ENCODE measurements around the gene LIMD2. TPM values are rescaled to one million over a fixed set of nuclear protein-coding genes. Genes with fewer than 3 reads are reported as not detected.

LIMD2 gene
- total and polyA plus RNA-seq, 9 donors: 1.5 to 13.2 (median 9.0) TPM

- DNase-seq: no peak
- H3K27me3 ChIP-seq: no peaks in the 10 kb centered on the region
- no peak for TF ChIP-seq CTCF (IDR thresholded peaks at IDR 0.05)
- TF ChIP-seq POLR2A (IDR thresholded peaks at IDR 0.05): no peak
- TF ChIP-seq EP300 (IDR thresholded peaks at IDR 0.05): no peak
- H3K4me3 ChIP-seq: no peak overlapping the region
- H3K9me3 ChIP-seq: no peaks in the 10 kb centered on the region
- no peak overlapping the region for H3K27ac ChIP-seq
- WGBS, 3 donors: 84 to 89% (median 88%) methylated on average over 7 of the region's 7 CpGs
- H3K36me3 ChIP-seq: no peaks in the 10 kb centered on the region
- H3K4me1 ChIP-seq (ENCODE audit: insufficient read depth): no peaks in the 10 kb centered on the region
- intact Hi-C loops (cut with DNase I): no loop called here
Measured at GRCh38 chr17:63706336-63707082, 6.6 kb upstream of the LIMD2 start.

- Histone ChIP-seq H3K9me3 (no peaks in the 10 kb centered on the region), H3K4me1 (ENCODE audit: insufficient read depth) (peaks cover 3% of the 10 kb centered on the region), H3K27me3 (no peaks in the 10 kb centered on the region), H3K36me3 (no peaks in the 10 kb centered on the region), H3K27ac (no peak overlapping the region), H3K4me3 (no peak overlapping the region)
- intact Hi-C loops (cut with DNase I): no loop called here
- WGBS, 3 donors: 42 to 52% (median 45%) methylated on average over 3 of the region's 3 CpGs
- DNase-seq: no peak
- no peak for TF ChIP-seq CTCF (IDR thresholded peaks at IDR 0.05)
- no peak for TF ChIP-seq POLR2A (IDR thresholded peaks at IDR 0.05)
- no peak for TF ChIP-seq EP300 (IDR thresholded peaks at IDR 0.05)
Measured at GRCh38 chr17:63705657-63706056, 5.7 kb upstream of the LIMD2 start.

GRCh38 chr17:63704836-63705235 lies 4.9 kb upstream of the LIMD2 start:
- H3K4me1 ChIP-seq (ENCODE audit: insufficient read depth): peaks cover 3% of the 10 kb centered on the region
- no peaks in the 10 kb centered on the region for H3K9me3 ChIP-seq
- intact Hi-C loops (cut with DNase I): no loop called here
- H3K27me3 ChIP-seq: no peaks in the 10 kb centered on the region
- no peaks in the 10 kb centered on the region for H3K36me3 ChIP-seq
- H3K27ac ChIP-seq: no peak overlapping the region
- TF ChIP-seq POLR2A (IDR thresholded peaks at IDR 0.05) (no peak), CTCF (IDR thresholded peaks at IDR 0.05) (no peak)
- no peak overlapping the region for H3K4me3 ChIP-seq
- DNase-seq: no peak
- 84 to 91% (median 89%) methylated on average over 9 of the region's 9 CpGs for WGBS, 3 donors

- Histone ChIP-seq H3K27ac (no peak overlapping the region), H3K4me1 (ENCODE audit: insufficient read depth) (peaks cover 3% of the 10 kb centered on the region), H3K36me3 (no peaks in the 10 kb centered on the region), H3K27me3 (no peaks in the 10 kb centered on the region), H3K9me3 (no peaks in the 10 kb centered on the region), H3K4me3 (no peak overlapping the region)
- 87 to 90% (median 88%) methylated on average over 11 of the region's 11 CpGs for WGBS, 3 donors
- intact Hi-C loops (cut with DNase I): no loop called here
- DNase-seq: no peak
- TF ChIP-seq EP300 (IDR thresholded peaks at IDR 0.05) (no peak), CTCF (IDR thresholded peaks at IDR 0.05) (no peak), POLR2A (IDR thresholded peaks at IDR 0.05) (no peak)
Measured at GRCh38 chr17:63704259-63704576, 4.3 kb upstream of the LIMD2 start.
